HG02763 (cell line): Measurements from ENCODE around the gene ANKRD29.

ENCODE experiments used
- ATAC-seq: cut with Tn5 transposase; IDR thresholded peaks from one replicate; pipeline ENCODE4 v1.9.1; 2021; ENCODE audit warnings: mild to moderate bottlenecking, moderate library complexity; ENCODE audit not compliant: unreplicated experiment

The ANKRD29 gene

GRCh38 chr18:23684515-23685197 lies 21.9 kb upstream of the ANKRD29 start:
- ATAC-seq = no peak

- ATAC-seq = no peak
Observed at GRCh38 chr18:23683671-23684070, 21.0 kb upstream of the ANKRD29 start.

- no peak for ATAC-seq
Observed at GRCh38 chr18:23683155-23683554, 20.4 kb upstream of the ANKRD29 start.

GRCh38 chr18:23682472-23682871 lies 19.8 kb upstream of the ANKRD29 start:
- no peak for ATAC-seq

- no peak for ATAC-seq
Observed at GRCh38 chr18:23682045-23682444, 19.3 kb upstream of the ANKRD29 start.

GRCh38 chr18:23675896-23676295 lies 13.2 kb upstream of the ANKRD29 start:
- ATAC-seq = no peak

GRCh38 chr18:23675236-23675635 lies 12.5 kb upstream of the ANKRD29 start:
- ATAC-seq = no peak

- no peak for ATAC-seq
Observed at GRCh38 chr18:23673725-23674124, 11.0 kb upstream of the ANKRD29 start.

- no peak for ATAC-seq
Observed at GRCh38 chr18:23671564-23671963, 8.9 kb upstream of the ANKRD29 start.

- ATAC-seq = no peak
Observed at GRCh38 chr18:23669804-23670405, 7.2 kb upstream of the ANKRD29 start.

- ATAC-seq = no peak
Observed at GRCh38 chr18:23669202-23669766, 6.6 kb upstream of the ANKRD29 start.

- no peak for ATAC-seq
Observed at GRCh38 chr18:23668731-23669130, 6.0 kb upstream of the ANKRD29 start.

- no peak for ATAC-seq
Observed at GRCh38 chr18:23667114-23667513, 4.4 kb upstream of the ANKRD29 start.

- no peak for ATAC-seq
Observed at GRCh38 chr18:23664674-23665073, 2.0 kb upstream of the ANKRD29 start.

GRCh38 chr18:23661735-23662308 lies 889 bp downstream of the ANKRD29 start:
- ATAC-seq = no peak

GRCh38 chr18:23658285-23658684 lies 4.4 kb downstream of the ANKRD29 start:
- no peak for ATAC-seq

- no peak for ATAC-seq
Observed at GRCh38 chr18:23652232-23652631, 10.5 kb downstream of the ANKRD29 start.

GRCh38 chr18:23650968-23651927 lies 11.5 kb downstream of the ANKRD29 start:
- ATAC-seq = no peak

GRCh38 chr18:23648940-23649607 lies 13.6 kb downstream of the ANKRD29 start:
- no peak for ATAC-seq

- ATAC-seq = no peak
Observed at GRCh38 chr18:23648456-23648855, 14.3 kb downstream of the ANKRD29 start.
